GM18951 (cell line): ENCODE results near the gene FBXL7.

Source experiments
- POLR2A ChIP-seq: IDR thresholded peaks from 4 replicates; pipeline ENCODE4 v1.6.1; 2011; ENCODE audit warnings: mild to moderate bottlenecking; ENCODE audit not compliant: insufficient read length, insufficient read depth; ENCODE audit errors: extremely low read depth
- in situ Hi-C: fragments of 300-500 bp; cut with MboI; formaldehyde crosslinking; loops from one replicate; pipeline ENCODE4 v1.12.0; 2022; ENCODE audit warnings: low sequenced_read_pairs, mixed read lengths, inconsistent platforms; ENCODE audit not compliant: unreplicated experiment

Gene FBXL7

DNA sequence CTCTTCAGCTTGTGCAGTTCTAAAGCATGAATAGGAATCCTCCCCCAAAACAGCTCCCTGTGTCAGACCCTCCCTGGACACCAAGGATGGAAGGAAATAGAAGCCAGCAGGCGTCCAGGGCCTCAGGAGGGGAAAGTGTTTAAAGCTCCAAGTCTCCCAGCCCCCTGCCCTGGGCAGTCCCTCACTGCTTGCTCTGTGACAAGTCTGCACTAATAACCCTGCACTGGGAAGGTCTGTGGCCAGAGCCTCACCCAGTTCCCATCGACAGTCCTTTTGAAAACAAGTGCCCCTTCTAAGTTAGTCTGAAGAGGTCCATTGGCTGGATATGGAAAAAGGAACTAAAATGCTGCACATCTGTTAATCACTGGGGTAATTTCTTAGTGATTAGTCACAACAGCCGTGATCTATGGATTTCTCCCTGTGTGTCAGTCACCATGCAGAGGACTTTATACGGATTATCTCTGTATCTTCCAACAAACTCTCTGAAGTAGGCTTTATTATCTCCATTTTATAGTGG, 195.3 kb downstream of the FBXL7 start:
- in situ Hi-C loops = no loop called here
- no peak for TF ChIP-seq POLR2A

DNA sequence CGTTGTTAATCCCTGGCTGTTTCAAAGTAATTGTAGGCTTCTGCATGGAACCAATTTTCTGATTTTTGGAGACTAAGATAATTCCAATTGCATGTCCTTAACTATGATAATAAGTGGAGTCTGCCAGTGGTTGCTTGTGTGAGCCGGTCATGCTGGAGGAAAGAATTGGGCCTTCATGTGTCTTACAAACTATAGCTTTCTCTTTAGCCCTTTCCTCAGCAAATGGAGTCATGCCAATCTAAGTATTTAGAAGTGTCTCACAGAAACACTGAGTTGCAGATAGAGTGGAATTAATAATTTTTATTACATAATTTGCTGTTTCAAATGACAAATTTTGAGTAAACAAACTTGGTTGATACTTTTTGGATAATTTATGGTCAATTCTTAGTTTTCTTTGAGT, 200.4 kb downstream of the FBXL7 start:
- no peak for TF ChIP-seq POLR2A
- in situ Hi-C loops = no loop called here

GRCh38 chr5:15702102-15702501, 202.1 kb downstream of the FBXL7 start:
- in situ Hi-C loops = no loop called here
- TF ChIP-seq POLR2A = no peak

DNA sequence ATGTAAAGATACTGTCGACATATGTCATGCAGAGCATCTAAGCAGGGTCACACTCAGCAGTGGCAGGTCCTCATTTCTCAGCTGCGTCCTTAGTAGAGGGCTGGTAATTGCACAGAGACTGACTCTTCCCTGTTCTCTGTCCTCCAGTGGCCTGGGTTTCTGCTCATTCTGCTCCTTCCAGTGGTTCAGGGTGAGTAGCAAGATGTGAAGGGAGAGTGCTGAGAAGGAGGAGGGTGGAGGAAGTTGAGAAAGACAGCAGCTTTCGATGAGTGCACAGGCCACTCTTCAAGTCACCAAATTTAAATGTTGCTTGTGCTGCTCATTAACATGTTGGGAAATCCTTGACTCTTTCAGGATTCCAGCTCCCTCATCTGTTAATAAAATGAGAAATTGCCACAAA, 203.9 kb downstream of the FBXL7 start:
- in situ Hi-C loops = no loop called here
- no peak for TF ChIP-seq POLR2A

DNA sequence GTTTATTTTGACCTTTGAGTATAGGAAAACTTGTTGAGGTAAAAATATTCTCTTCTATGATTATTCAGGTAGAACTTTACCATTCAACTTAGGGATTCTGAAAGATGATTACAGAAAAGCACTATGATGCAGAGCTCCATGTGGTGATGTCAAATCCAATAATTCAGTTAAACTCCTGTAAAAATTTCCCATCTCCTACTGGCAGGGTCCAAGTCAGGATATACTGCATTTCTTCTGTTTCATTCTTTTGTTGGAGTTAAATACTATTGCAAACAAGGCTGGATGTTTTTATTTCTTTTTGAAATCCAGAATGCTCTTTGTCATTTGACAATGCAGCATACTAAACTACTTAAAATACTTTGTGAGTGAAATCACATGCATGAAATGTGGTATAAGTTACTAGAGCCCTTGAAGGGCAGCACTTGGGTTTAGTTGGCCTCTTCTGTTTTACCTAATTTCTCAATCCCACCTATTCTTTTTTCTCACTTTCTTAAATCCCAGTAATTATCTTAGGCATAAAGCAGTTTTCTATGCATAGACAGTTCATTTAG, 204.5 kb downstream of the FBXL7 start:
- in situ Hi-C loops = no loop called here
- TF ChIP-seq POLR2A = no peak

- in situ Hi-C loops = no loop called here
- no peak for TF ChIP-seq POLR2A
These were observed 207.7 kb downstream of the FBXL7 start for GRCh38 chr5:15707631-15708030.

DNA sequence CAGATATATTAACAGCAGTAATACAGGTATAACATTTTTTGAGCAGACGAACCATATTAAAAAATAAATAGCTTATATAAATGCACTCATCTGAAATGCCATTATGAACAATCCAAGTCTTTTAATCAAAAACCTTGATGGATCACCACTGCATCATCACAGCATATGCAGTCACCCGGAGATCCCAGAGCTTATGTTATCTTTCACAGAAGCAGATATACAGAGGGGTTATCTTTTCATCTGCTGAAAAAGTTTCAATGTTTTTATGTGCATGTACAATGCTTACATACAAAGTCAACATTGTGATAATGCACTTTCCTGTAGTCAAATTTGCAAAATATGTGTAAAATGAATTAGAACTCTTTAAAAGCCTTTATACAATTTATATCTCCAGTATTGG, 211.9 kb downstream of the FBXL7 start:
- no peak for TF ChIP-seq POLR2A
- in situ Hi-C loops = no loop called here

DNA sequence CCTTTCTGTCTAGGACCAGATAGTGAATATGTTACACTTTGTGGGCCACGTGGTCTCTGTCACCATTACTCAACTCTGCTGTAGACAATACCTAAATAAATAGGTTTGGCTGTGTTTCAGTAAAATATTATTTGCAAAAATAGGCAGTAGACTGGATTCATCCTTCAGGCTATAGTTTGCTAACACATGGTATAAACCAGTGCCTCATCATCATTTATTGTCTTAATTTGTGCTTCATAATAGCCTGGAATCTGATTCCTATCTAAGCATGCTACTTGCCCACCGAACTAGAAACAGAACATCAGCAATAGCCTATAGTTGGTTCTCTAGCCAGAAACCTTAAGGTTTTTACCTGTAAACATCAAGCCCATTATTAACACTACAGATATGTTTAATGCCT, 215.6 kb downstream of the FBXL7 start:
- in situ Hi-C loops = no loop called here
- TF ChIP-seq POLR2A = no peak

DNA sequence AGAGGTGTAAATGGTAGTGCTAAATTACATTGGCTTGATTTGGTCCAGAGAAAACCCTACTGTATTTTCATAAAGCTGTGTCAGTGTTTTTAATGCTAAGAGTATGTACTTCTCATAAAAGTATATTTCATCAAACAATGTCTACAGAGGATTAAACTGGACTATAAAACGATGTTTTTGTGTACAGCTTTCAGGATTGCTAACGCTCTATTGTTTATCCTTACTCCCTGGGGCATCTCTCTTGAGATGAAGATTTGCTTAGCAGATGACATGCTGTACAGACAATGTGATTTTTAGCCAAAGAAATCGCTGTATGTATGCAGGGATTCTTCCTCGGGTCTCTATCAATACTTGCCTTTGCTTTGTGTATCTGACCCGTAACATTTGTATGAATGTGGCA, 216.0 kb downstream of the FBXL7 start:
- no peak for TF ChIP-seq POLR2A
- in situ Hi-C loops = no loop called here

GRCh38 chr5:15717001-15717400, 217.0 kb downstream of the FBXL7 start:
- in situ Hi-C loops = no loop called here
- no peak for TF ChIP-seq POLR2A

DNA sequence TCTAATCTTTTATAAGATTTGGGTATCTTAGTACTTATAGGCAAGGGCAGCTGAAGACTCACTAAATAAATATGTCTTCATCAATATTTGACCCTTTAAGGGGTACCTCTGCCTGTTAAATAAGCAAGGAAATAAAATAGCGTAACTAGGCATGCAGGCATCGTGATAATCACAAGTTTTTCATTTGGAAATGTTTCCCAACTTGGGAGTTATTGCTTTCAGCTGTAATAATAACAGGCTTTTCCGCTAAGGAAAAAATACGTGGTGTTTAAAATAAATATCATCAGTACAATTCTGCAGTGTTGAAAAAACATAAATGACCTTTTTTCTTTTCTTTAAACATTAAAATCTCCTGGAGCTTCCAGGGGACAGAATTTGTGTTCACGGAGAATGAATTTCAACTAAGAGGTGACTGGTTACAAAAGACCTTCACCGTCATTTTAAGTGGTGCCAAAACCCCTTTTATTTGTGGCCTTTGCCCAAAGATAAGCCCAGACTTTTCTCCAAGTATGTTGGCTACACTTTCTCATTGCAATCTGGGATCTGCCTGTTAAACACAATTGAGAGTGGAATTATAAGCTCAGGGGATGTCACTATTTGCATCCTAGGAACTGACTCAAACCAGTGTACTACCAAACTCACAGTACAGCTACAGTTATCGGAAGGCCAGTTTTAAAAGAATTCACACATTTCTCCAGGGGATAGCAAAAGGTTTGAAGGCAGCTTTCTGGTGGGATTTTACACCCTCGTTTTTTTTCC, 218.6 kb downstream of the FBXL7 start:
- in situ Hi-C loops = no loop called here
- TF ChIP-seq POLR2A = no peak

DNA sequence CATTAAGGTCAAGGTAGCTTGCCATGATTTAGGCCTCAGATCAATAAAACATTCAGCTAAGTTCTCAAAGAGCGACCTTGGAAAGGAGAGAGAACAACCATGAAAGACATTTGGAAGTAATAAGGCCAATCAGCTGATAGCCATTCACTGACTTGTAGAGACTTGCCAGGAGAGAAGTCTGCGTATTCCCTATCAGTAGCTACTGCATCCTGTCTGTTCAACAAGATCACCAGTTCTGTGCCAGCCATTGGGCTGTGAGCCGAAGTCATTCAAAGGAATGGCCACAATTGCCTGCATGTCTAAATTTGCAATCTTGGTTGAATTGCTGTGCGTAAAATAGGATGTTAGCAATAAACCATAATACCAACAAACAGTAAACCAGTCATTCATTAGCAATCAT, 219.8 kb downstream of the FBXL7 start:
- in situ Hi-C loops = no loop called here
- no peak for TF ChIP-seq POLR2A

DNA sequence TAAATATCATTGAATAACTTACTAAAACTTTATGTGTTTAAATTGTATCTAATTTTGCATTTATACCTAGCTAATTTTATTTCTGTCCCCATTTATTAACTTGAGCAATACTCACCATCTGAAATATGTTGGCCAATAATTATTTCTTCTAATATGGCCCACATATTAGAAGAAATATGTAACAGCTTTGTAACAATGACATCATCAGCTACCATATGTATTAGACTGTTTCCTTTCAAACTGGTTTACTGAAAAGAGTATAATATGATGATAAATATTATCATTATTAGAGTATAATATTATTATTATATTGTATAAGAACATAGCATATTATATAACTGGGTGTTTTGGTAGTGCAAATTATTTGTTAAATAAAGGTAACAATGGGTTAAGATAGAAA, 220.5 kb downstream of the FBXL7 start:
- TF ChIP-seq POLR2A = no peak
- in situ Hi-C loops = no loop called here

GRCh38 chr5:15722305-15722704, 222.3 kb downstream of the FBXL7 start:
- in situ Hi-C loops = no loop called here
- no peak for TF ChIP-seq POLR2A
